NCI-H146 treated with DMSO at 0.1 percent for 48 hours (cell line): ENCODE data around the gene OBSCN.

Source experiments
- DNase-seq: peaks from one replicate; lab custom pipeline; 2025; ENCODE audit not compliant: unreplicated experiment; lab: John Stamatoyannopoulos, UW

OBSCN gene

GRCh38 chr1:228350831-228351781 is 143.3 kb downstream of the OBSCN start:
- DNase-seq = no peak

GRCh38 chr1:228351850-228352249 is 144.0 kb downstream of the OBSCN start:
- DNase-seq = no peak

GRCh38 chr1:228352677-228353481 is 145.0 kb downstream of the OBSCN start:
- DNase-seq = no peak

- no peak for DNase-seq
Observed at GRCh38 chr1:228353601-228354371, 145.9 kb downstream of the OBSCN start.

- no peak for DNase-seq
Observed at GRCh38 chr1:228354390-228355320, 146.8 kb downstream of the OBSCN start.

GRCh38 chr1:228356897-228357680 is 149.2 kb downstream of the OBSCN start:
- no peak for DNase-seq

GRCh38 chr1:228358039-228358763 is 150.4 kb downstream of the OBSCN start:
- DNase-seq = no peak

GRCh38 chr1:228358764-228359612 is 151.1 kb downstream of the OBSCN start:
- DNase-seq = no peak

GRCh38 chr1:228359613-228360532 is 152.0 kb downstream of the OBSCN start:
- DNase-seq = no peak

GRCh38 chr1:228360533-228361313 is 152.9 kb downstream of the OBSCN start:
- DNase-seq = no peak

- DNase-seq = no peak
Observed at GRCh38 chr1:228361314-228362140, 153.7 kb downstream of the OBSCN start.

- no peak for DNase-seq
Observed at GRCh38 chr1:228362141-228362883, 154.5 kb downstream of the OBSCN start.

GRCh38 chr1:228362884-228363450 is 155.1 kb downstream of the OBSCN start:
- DNase-seq = no peak

- DNase-seq = no peak
Observed at GRCh38 chr1:228363686-228364067, 155.8 kb downstream of the OBSCN start.
